Tibial nerve (tissue), 4 donors: ENCODE measurements around the gene RNF125. TPM values are rescaled to one million over a fixed set of nuclear protein-coding genes. Genes with fewer than 3 reads are reported as not detected.
A peak's percentile ranks its signal among the peaks of the same experiment; 100 is the strongest.

ENCODE experiments used
- DNase-seq, 2 donors: peaks; one replicate each; pipeline ENCODE4 v3.0.0-alpha.2; 2019; ENCODE audit warnings: low spot score in 2 of 2
- H3K27ac ChIP-seq, 4 donors: fragments of 200-600 bp; sonication (generic) in 3 of 4; one replicate each; pipeline ENCODE4 v1.5.1; 2017 to 2019; ENCODE audit warnings: mild to moderate bottlenecking in 1 of 4
- H3K27me3 ChIP-seq, 2 donors: fragments of 200-600 bp; sonication (generic) in 1 of 2; one replicate each; pipeline versions ENCODE4 v1.5.1 to v1.6.0; 2017 to 2019
- H3K36me3 ChIP-seq, 3 donors: fragments of 200-600 bp; sonication (generic); one replicate each; pipeline ENCODE4 v1.5.1; 2018 to 2019
- H3K4me1 ChIP-seq, 4 donors: fragments of 200-600 bp; sonication (generic) in 3 of 4; one replicate each; pipeline ENCODE4 v1.5.1; 2017 to 2019
- H3K4me3 ChIP-seq, 4 donors: fragments of 200-600 bp; sonication (generic) in 3 of 4; one replicate each; pipeline ENCODE4 v1.5.1; 2017 to 2019; ENCODE audit warnings: mild to moderate bottlenecking in 1 of 4, moderate library complexity in 1 of 4
- H3K9me3 ChIP-seq, 4 donors: fragments of 200-600 bp; sonication (generic) in 3 of 4; one replicate each; pipeline ENCODE4 v1.5.1; 2017 to 2019
- CTCF ChIP-seq, 5 experiments: fragments of 200-600 bp in 3 of 5; fragments of 450-650 bp in 2 of 5; sonication (generic) in 3 of 5; IDR thresholded peaks; one replicate each; pipeline ENCODE4 v1.5.1; 2016 to 2019; ENCODE audit warnings: antibody characterized with exemption in 5 of 5, mild to moderate bottlenecking in 3 of 5, moderate library complexity in 2 of 5
- EP300 ChIP-seq, 2 donors: sonication (generic); formaldehyde crosslinking; IDR thresholded peaks; one replicate each; pipeline ENCODE4 v1.6.1; 2017; ENCODE audit warnings: antibody characterized with exemption in 2 of 2, mild to moderate bottlenecking in 1 of 2
- POLR2A ChIP-seq, 2 donors: fragments of 450-650 bp; IDR thresholded peaks; one replicate each; pipeline ENCODE4 v1.6.1; 2017; ENCODE audit warnings: antibody characterized with exemption in 2 of 2, mild to moderate bottlenecking in 2 of 2, moderate library complexity in 2 of 2
- WGBS, 2 donors: methylation state at CpG; one replicate each; pipeline ENCODE4 v1.1.5; 2018; 5-methylcytosine and 5-hydroxymethylcytosine counted together
- total RNA-seq, 4 donors: library from RNA; depleted of rRNA; stranded (reverse); fragments of >200 nt; gene quantifications; one replicate each; pipeline ENCODE4 v1.1.0, GENCODE V29; 2016

The RNF125 gene
- total RNA-seq, 4 donors from 2014 or later = 6.9 to 12.0 (median 7.2) TPM

GRCh38 chr18:32093523-32093922 is 74.9 kb downstream of the RNF125 start:
- Histone ChIP-seq H3K4me3 (peak overlapping the region; percentile 71 to 89 (median 74)), H3K4me1 (peaks cover 0 to 47% (median 21%) of the 10 kb centered on the region in 4 donors), H3K27me3 (no peaks in the 10 kb centered on the region), H3K27ac (peak overlapping the region; percentile 99 to 100 (median 100)), H3K9me3 (no peaks in the 10 kb centered on the region), H3K36me3 (no peaks in the 10 kb centered on the region)
- WGBS, 2 donors = 10 to 13% methylated on average over 7 of the region's 7 CpGs
- DNase-seq = no peak
- TF ChIP-seq EP300 (IDR thresholded peaks at IDR 0.05) (no peak), CTCF (IDR thresholded peaks at IDR 0.05) (no peak), POLR2A (IDR thresholded peaks at IDR 0.05) (no peak)

- Histone ChIP-seq H3K4me1 (peaks cover 0 to 59% (median 21%) of the 10 kb centered on the region in 4 donors), H3K9me3 (no peaks in the 10 kb centered on the region), H3K36me3 (no peaks in the 10 kb centered on the region), H3K27ac (no peak overlapping the region), H3K27me3 (no peaks in the 10 kb centered on the region), H3K4me3 (no peak overlapping the region)
- TF ChIP-seq CTCF (IDR thresholded peaks at IDR 0.05) = no peak
- TF ChIP-seq EP300 (IDR thresholded peaks at IDR 0.05) = no peak
- TF ChIP-seq POLR2A (IDR thresholded peaks at IDR 0.05) = no peak
- no peak for DNase-seq
- WGBS, 2 donors = 78 to 81% methylated on average over 7 of the region's 7 CpGs
These were observed 76.7 kb downstream of the RNF125 start for GRCh38 chr18:32095192-32095899.

GRCh38 chr18:32095900-32096229 is 77.2 kb downstream of the RNF125 start:
- peaks cover 0 to 4% (median 0%) of the 10 kb centered on the region in 3 donors for H3K36me3 ChIP-seq
- TF ChIP-seq EP300 (IDR thresholded peaks at IDR 0.05) = no peak
- TF ChIP-seq CTCF (IDR thresholded peaks at IDR 0.05) = no peak
- no peak for TF ChIP-seq POLR2A (IDR thresholded peaks at IDR 0.05)
- 77 to 83% methylated on average over 4 of the region's 4 CpGs for WGBS, 2 donors
- no peaks in the 10 kb centered on the region for H3K9me3 ChIP-seq
- no peaks in the 10 kb centered on the region for H3K27me3 ChIP-seq
- no peak overlapping the region for H3K27ac ChIP-seq
- H3K4me3 ChIP-seq = no peak overlapping the region
- peaks cover 0 to 59% (median 21%) of the 10 kb centered on the region in 4 donors for H3K4me1 ChIP-seq
- DNase-seq = no peak

GRCh38 chr18:32096946-32097345 is 78.3 kb downstream of the RNF125 start:
- Histone ChIP-seq H3K36me3 (peaks cover 0 to 4% (median 0%) of the 10 kb centered on the region in 3 donors), H3K9me3 (no peaks in the 10 kb centered on the region), H3K4me1 (peaks cover 0 to 54% (median 16%) of the 10 kb centered on the region in 4 donors), H3K4me3 (no peak overlapping the region), H3K27ac (no peak overlapping the region), H3K27me3 (no peaks in the 10 kb centered on the region)
- DNase-seq = no peak
- 87 to 88% methylated on average over 2 of the region's 2 CpGs for WGBS, 2 donors
- TF ChIP-seq CTCF (IDR thresholded peaks at IDR 0.05) (no peak), EP300 (IDR thresholded peaks at IDR 0.05) (no peak), POLR2A (IDR thresholded peaks at IDR 0.05) (no peak)

- 81 to 83% methylated on average over 2 of the region's 2 CpGs for WGBS, 2 donors
- peaks cover 0 to 6% (median 0%) of the 10 kb centered on the region in 4 donors for H3K4me1 ChIP-seq
These were observed 85.9 kb downstream of the RNF125 start for GRCh38 chr18:32104516-32104915.

More at GRCh38 chr18:32104516-32104915, 85.9 kb downstream of the RNF125 start:
- Histone ChIP-seq H3K27ac (no peak overlapping the region), H3K4me3 (no peak overlapping the region), H3K36me3 (peaks cover 0 to 4% (median 0%) of the 10 kb centered on the region in 3 donors), H3K9me3 (no peaks in the 10 kb centered on the region), H3K27me3 (no peaks in the 10 kb centered on the region)
- no peak for TF ChIP-seq CTCF (IDR thresholded peaks at IDR 0.05)
- no peak for TF ChIP-seq EP300 (IDR thresholded peaks at IDR 0.05)
- no peak for TF ChIP-seq POLR2A (IDR thresholded peaks at IDR 0.05)
- no peak for DNase-seq
